C4-2B (cell line): ENCODE measurements around the gene TASP1.
"Not testable (repeated sequence)": the region's sequence is repeated elsewhere in the genome, so short reads cannot be mapped to it uniquely, and the experiment has no call there.

Experiments used
- H3K27ac ChIP-seq: fragments of 450-650 bp; 2 replicates; pipeline ENCODE4 v1.5.1; 2017
- ZFX ChIP-seq: fragments of 450-650 bp; IDR thresholded peaks from 2 replicates; pipeline ENCODE4 v1.6.1; 2017
- TF ChIP-seq, protein P1 (sequence below): fragments of 450-650 bp; conservative IDR thresholded peaks from 2 replicates; pipeline ENCODE4 v1.5.1; 2017; ENCODE audit warnings: mild to moderate bottlenecking

Gene TASP1

DNA sequence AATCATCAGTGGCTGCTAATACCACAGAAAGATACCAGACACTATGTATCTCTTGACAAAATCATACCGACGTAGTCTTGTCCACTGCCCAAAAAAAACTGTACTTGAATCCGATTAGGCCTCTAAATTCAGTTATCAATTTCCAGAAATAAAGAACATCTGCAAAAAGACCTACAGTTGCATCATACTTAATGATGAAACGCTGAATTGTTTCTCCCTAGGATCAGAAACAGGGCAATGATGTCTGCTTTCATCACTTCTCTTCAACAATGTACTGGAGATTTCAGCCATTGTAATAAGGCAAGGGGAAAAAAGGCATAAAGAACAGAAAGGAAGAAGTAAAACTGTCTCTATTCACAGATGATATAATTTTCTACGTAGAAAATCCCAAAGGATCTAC, 152.0 kb downstream of the TASP1 start:
- no peak overlapping the region for H3K27ac ChIP-seq

DNA sequence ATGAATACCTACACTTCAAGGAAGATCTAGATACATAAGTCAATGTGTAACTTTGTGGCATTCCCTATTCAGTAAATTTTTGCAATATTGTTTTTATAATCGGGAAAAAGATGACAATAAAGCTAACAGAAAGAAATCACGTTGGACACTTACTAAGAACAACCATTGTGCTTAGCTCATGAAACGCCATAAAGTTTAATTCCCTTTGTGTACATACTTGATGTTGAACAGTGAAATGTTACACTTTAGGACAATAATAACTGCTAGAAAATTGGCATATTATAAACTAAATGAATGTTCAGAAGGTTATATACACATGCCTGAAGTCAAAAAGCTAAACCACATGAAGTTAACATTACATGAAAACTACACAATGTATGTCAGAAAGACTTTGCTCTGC, 153.2 kb downstream of the TASP1 start:
- no peak overlapping the region for H3K27ac ChIP-seq
- TF ChIP-seq, protein P1, sequence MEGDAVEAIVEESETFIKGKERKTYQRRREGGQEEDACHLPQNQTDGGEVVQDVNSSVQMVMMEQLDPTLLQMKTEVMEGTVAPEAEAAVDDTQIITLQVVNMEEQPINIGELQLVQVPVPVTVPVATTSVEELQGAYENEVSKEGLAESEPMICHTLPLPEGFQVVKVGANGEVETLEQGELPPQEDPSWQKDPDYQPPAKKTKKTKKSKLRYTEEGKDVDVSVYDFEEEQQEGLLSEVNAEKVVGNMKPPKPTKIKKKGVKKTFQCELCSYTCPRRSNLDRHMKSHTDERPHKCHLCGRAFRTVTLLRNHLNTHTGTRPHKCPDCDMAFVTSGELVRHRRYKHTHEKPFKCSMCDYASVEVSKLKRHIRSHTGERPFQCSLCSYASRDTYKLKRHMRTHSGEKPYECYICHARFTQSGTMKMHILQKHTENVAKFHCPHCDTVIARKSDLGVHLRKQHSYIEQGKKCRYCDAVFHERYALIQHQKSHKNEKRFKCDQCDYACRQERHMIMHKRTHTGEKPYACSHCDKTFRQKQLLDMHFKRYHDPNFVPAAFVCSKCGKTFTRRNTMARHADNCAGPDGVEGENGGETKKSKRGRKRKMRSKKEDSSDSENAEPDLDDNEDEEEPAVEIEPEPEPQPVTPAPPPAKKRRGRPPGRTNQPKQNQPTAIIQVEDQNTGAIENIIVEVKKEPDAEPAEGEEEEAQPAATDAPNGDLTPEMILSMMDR = no peak

More for the DNA sequence above, 152.0 kb downstream of the TASP1 start:
- no peak for TF ChIP-seq ZFX
- TF ChIP-seq, protein P1 = no peak

DNA sequence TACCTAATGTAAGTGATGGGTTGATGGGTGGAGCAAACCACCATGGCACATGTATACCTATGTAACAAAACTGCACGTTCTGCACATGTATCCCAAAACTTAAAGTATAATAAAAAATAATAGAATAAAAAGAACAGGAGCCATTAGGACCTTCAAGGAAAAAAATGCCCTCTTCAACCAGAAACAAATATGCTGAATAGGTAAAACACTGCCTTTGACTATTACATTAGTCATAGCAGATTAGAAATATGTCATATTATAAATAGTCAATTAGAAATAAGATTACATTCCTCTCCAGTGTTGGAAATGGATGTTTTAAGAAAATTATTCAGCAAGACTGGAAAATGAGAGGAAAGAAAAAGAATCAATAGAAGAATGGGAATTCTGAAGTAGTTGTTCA, 153.7 kb downstream of the TASP1 start:
- not testable (repeated sequence) for H3K27ac ChIP-seq

DNA sequence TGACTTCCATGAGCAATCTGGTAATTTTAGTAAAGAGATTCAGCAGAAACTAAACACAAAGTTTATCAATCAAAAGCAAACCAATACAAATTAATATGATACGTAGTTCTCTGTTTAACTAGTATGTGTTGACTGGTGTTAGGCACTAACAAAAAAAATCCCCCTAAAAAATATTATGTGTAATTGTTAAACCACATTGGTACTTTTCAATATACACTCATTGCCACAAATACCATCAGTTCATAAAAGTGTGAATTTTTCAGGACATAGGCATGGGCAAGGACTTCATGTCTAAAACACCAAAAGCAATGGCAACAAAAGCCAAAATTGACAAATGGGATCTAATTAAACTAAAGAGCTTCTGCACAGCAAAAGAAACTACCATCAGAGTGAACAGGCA, 155.3 kb downstream of the TASP1 start:
- not testable (repeated sequence) for H3K27ac ChIP-seq

DNA sequence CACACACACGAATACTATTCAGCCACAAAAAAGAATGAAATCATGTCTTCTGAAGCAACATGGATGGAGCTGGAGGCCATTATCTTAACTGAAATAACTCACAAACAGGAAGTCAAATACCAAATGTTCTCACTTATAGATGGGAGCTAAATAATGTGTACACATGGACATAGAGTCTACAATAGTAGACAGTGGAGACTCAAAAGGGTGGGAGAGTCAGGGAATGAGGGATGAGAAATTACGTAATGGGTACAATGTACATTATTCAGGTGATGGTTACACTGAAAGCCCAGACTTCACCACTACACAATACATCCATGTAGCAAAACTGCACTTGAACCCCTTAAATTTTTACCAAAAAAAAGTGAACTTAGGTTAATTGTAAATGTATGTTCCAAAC, 160.4 kb downstream of the TASP1 start:
- no peak overlapping the region for H3K27ac ChIP-seq
- TF ChIP-seq ZFX = no peak
- TF ChIP-seq, protein P1 = no peak

DNA sequence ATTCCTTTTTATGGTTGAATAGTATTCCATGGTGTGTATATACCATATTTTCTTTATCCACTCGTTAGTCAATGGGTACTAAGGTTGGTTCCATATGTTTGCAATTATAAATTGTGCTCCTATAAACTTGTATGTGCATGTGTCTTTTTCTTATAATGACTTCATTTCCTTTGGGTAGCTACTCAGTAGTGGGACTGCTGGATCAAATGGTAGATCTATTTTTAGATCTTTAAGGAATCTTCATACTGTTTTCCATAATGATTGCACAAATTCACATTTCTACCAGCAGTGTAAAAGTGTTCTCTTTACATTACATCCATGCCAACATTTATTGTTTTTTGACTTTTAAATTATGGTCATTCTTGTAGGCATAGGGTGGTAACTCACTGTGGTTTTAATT, 164.3 kb downstream of the TASP1 start:
- TF ChIP-seq, protein P1 = no peak
- TF ChIP-seq ZFX = no peak
- H3K27ac ChIP-seq = no peak overlapping the region

DNA sequence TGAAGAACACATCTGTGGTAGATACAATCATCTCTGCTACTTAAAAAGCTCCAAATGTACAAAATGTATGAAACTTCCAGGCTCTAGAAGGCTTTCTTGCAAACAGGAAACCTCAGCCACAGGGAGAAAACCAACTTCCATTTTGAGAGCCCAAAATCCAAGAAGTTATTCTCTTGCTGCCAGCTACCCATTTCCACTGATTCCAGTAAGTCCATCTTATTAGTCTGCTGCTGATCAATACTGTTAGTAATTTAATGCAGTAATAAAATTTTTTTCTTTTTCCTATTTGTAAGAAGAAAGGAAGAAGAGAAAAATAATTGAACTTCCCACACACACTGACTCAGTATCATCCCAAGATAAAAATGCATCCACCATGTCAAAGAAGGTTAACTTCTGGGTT, 169.5 kb downstream of the TASP1 start:
- TF ChIP-seq, protein P1 = no peak
- no peak for TF ChIP-seq ZFX
- no peak overlapping the region for H3K27ac ChIP-seq

DNA sequence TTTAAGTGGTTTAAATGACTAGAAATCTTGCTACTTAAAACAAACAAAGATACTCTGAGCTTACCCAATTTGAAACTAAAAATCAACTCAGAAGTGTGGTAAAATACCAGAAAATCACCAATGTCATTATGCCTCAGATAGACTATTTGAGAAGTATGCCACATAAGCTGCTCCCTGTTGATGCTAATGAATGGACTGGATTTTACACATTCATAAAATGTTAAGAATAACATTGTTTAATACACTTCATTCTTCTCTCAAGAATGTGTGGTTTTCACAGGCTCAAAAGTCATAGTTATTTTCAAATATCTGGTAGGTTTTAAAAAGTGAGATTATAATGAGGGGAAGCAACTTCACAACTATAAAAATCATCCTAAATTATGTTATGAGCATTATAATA, 170.6 kb downstream of the TASP1 start:
- TF ChIP-seq, protein P1 = no peak
- no peak for TF ChIP-seq ZFX
- H3K27ac ChIP-seq = no peak overlapping the region

DNA sequence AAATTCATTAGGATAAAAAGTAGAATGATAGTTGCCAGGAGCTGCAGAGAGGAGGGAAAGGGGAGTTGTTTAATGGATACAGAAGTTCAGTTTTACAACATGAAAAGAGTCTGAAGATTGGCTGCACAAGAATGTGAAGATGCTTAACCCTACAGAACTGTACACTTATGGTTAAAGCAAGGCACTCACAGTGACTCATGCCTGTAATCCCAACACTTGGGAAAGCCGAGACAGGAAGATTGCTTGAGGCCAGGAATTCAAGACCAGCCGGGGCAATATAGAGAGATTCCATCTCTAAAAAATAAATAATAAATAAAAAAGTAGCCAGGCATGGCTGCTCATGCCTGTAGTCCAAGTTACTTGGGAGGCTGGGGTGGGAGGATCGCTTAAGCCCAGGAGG, 174.0 kb downstream of the TASP1 start:
- no peak overlapping the region for H3K27ac ChIP-seq
- no peak for TF ChIP-seq ZFX
- TF ChIP-seq, protein P1 = no peak
